Omental fat pad (tissue), 4 donors: ENCODE results near the gene NCOA1. TPM values are rescaled to one million over a fixed set of nuclear protein-coding genes. Genes with fewer than 3 reads are reported as not detected.

Experiments used
- ATAC-seq: fragments of 150-250 bp; one replicate; pipeline ENCODE4 v1.9.1; 2016; ENCODE audit warnings: mild to moderate bottlenecking, moderate library complexity; ENCODE audit not compliant: low FRiP score
- DNase-seq: peaks from one replicate; pipeline ENCODE4 v3.0.0-alpha.2; 2019; ENCODE audit warnings: low spot score
- total RNA-seq, 4 donors: library from RNA; depleted of rRNA; stranded (reverse); fragments of >200 nt; gene quantifications; one replicate each; pipeline ENCODE4 v1.1.0, GENCODE V29; 2016
- TF ChIP-seq, protein P1 (sequence below), 3 donors: fragments of 450-650 bp; IDR thresholded peaks; one replicate each; pipeline ENCODE4 v1.5.1; 2016 to 2017; ENCODE audit warnings: antibody characterized with exemption in 3 of 3, mild to moderate bottlenecking in 3 of 3, moderate library complexity in 2 of 3

The NCOA1 gene
- total RNA-seq, 4 donors from 2014 or later = 46.8 to 80.1 (median 50.1) TPM

GRCh38 chr2:24512404-24512803 lies 21.4 kb downstream of the NCOA1 start:
- DNase-seq (no peak), ATAC-seq (no peak)
- TF ChIP-seq, protein P1, sequence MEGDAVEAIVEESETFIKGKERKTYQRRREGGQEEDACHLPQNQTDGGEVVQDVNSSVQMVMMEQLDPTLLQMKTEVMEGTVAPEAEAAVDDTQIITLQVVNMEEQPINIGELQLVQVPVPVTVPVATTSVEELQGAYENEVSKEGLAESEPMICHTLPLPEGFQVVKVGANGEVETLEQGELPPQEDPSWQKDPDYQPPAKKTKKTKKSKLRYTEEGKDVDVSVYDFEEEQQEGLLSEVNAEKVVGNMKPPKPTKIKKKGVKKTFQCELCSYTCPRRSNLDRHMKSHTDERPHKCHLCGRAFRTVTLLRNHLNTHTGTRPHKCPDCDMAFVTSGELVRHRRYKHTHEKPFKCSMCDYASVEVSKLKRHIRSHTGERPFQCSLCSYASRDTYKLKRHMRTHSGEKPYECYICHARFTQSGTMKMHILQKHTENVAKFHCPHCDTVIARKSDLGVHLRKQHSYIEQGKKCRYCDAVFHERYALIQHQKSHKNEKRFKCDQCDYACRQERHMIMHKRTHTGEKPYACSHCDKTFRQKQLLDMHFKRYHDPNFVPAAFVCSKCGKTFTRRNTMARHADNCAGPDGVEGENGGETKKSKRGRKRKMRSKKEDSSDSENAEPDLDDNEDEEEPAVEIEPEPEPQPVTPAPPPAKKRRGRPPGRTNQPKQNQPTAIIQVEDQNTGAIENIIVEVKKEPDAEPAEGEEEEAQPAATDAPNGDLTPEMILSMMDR (IDR thresholded peaks at IDR 0.05) = no peak

GRCh38 chr2:24512831-24513230 lies 21.8 kb downstream of the NCOA1 start:
- DNase-seq (no peak), ATAC-seq (no peak)
- TF ChIP-seq, protein P1 (IDR thresholded peaks at IDR 0.05) = no peak

DNA sequence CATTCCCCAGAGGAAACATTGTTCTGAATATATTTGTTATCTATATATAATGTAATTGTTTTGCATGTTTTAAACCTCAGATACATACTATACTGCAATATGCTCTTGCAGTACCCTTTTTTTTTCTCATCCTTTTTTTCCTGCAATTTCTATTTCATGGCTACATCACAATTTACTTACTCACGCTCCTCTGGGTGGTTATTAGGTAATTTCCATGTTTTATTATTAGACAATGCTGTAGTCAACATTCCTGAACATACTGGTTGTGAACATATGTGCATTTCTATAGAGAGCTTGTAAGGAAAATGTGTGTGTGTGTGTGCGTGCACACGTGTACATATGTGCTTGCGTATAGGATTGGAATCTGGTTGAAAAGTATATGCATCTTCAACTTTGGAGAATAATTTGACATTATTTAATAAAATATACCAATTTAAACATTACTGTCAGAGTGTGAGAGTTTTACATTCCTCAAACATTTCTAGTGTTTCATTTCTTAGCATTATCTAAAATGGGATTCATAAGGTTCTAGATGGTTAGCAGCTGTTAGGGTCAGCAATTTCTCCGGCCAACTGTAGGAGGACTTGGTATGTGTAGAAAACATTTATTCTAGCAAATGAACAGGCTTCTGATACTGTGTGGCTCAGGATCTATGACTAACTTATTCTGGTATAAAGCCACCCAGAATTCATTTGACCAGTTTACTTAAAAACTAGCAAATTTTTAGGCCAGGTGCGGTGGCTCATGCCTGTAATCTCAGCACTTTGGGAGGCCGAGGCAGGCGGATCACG lies 22.4 kb downstream of the NCOA1 start:
- TF ChIP-seq, protein P1 (IDR thresholded peaks at IDR 0.05) = no peak
- ATAC-seq (no peak), DNase-seq (no peak)

GRCh38 chr2:24514820-24515219 lies 23.8 kb downstream of the NCOA1 start:
- TF ChIP-seq, protein P1 (IDR thresholded peaks at IDR 0.05) = no peak
- ATAC-seq = no peak
- DNase-seq = no peak

DNA sequence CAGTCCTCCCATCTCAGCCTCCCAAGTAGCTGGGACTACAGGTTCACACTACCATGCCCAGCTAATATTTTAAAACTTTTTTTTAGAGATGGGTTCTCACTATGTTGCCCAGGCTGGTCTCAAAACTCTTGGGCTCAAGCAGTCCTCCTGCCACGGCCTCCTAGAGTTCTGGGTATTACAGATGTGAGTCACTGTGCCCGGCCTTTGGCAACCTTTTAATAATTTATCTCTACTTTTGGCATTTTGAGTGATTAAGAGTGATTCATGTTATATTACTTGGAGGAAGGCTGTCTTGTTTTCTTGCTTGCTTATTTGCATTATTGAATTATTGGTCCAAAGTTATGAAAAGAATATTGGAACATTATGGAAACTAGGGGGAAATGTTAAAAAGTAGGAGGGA lies 24.3 kb downstream of the NCOA1 start:
- TF ChIP-seq, protein P1 (IDR thresholded peaks at IDR 0.05) = no peak
- DNase-seq (no peak), ATAC-seq (no peak)

DNA sequence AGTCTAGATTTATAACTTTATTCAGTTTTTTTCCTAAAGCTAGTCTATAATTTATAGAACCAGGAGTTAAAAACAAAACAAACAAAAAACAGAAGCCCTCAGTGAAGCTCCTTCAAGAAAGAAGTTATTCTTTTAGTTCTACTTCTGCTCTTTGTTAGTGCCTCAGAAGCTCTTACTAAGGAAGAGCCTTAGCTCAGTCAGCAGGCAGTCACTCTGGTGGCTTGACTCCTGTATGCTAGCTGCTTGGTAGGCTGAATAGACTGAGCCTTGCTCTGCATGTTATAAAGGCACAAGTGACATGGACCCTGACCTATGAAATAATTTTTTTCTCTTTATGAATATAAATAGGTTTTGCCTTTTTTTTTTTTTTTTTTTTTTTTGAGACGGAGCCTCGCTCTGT lies 24.8 kb downstream of the NCOA1 start:
- ATAC-seq (no peak), DNase-seq (no peak)
- TF ChIP-seq, protein P1 (IDR thresholded peaks at IDR 0.05) = no peak

- ATAC-seq = no peak
- DNase-seq = no peak
- TF ChIP-seq, protein P1 (IDR thresholded peaks at IDR 0.05) = no peak
Measured at GRCh38 chr2:24517247-24517646, 26.2 kb downstream of the NCOA1 start.
